KOPT-K1 (cell line): Measurements from ENCODE around the gene XKR8.

Source experiments
- H3K27ac ChIP-seq: fragments of 200-600 bp; sonication (generic); 2 replicates; pipeline ENCODE4 v1.5.1; 2016; ENCODE audit warnings: antibody characterized with exemption, mild to moderate bottlenecking, low read depth, low read length; ENCODE audit not compliant: poor library complexity, severe bottlenecking
- H3K36me3 ChIP-seq: fragments of 200-600 bp; sonication (generic); 2 replicates; pipeline ENCODE4 v1.5.1; 2017; ENCODE audit warnings: antibody characterized with exemption, mild to moderate bottlenecking, low read length, moderate library complexity; ENCODE audit not compliant: insufficient read depth
- H3K9me3 ChIP-seq: fragments of 200-600 bp; sonication (generic); 2 replicates; pipeline ENCODE4 v1.5.1; 2017; ENCODE audit warnings: antibody characterized with exemption, low read length, mild to moderate bottlenecking; ENCODE audit not compliant: insufficient read depth, poor library complexity, severe bottlenecking

Gene XKR8

GRCh38 chr1:27941671-27942540 is 17.9 kb upstream of the XKR8 start:
- H3K27ac ChIP-seq = no peak overlapping the region
- H3K9me3 ChIP-seq = no peaks in the 10 kb centered on the region
- no peaks in the 10 kb centered on the region for H3K36me3 ChIP-seq

- no peak overlapping the region for H3K27ac ChIP-seq
- H3K36me3 ChIP-seq = no peaks in the 10 kb centered on the region
- H3K9me3 ChIP-seq = no peaks in the 10 kb centered on the region
Measured at GRCh38 chr1:27945020-27945419, 14.8 kb upstream of the XKR8 start.

- H3K27ac ChIP-seq = no peak overlapping the region
- H3K36me3 ChIP-seq = no peaks in the 10 kb centered on the region
- no peaks in the 10 kb centered on the region for H3K9me3 ChIP-seq
Measured at GRCh38 chr1:27949027-27949426, 10.7 kb upstream of the XKR8 start.

- Histone ChIP-seq H3K36me3 (no peaks in the 10 kb centered on the region), H3K27ac (no peak overlapping the region), H3K9me3 (no peaks in the 10 kb centered on the region)
Measured at GRCh38 chr1:27951396-27951795, 8.4 kb upstream of the XKR8 start.

- Histone ChIP-seq H3K9me3 (no peaks in the 10 kb centered on the region), H3K27ac (no peak overlapping the region), H3K36me3 (no peaks in the 10 kb centered on the region)
Measured at GRCh38 chr1:27952147-27952546, 7.6 kb upstream of the XKR8 start.

- Histone ChIP-seq H3K36me3 (no peaks in the 10 kb centered on the region), H3K9me3 (no peaks in the 10 kb centered on the region), H3K27ac (no peak overlapping the region)
Measured at GRCh38 chr1:27954186-27954585, 5.6 kb upstream of the XKR8 start.

GRCh38 chr1:27955076-27955475 is 4.7 kb upstream of the XKR8 start:
- Histone ChIP-seq H3K36me3 (no peaks in the 10 kb centered on the region), H3K9me3 (no peaks in the 10 kb centered on the region), H3K27ac (no peak overlapping the region)

- no peaks in the 10 kb centered on the region for H3K9me3 ChIP-seq
- no peaks in the 10 kb centered on the region for H3K36me3 ChIP-seq
- no peak overlapping the region for H3K27ac ChIP-seq
Measured at GRCh38 chr1:27956761-27957160, 3.0 kb upstream of the XKR8 start.

- Histone ChIP-seq H3K27ac (no peak overlapping the region), H3K9me3 (no peaks in the 10 kb centered on the region), H3K36me3 (no peaks in the 10 kb centered on the region)
Measured at GRCh38 chr1:27957655-27958054, 2.1 kb upstream of the XKR8 start.

GRCh38 chr1:27958513-27958912 is 1.3 kb upstream of the XKR8 start:
- Histone ChIP-seq H3K36me3 (peaks cover 3% of the 10 kb centered on the region; the same call in 1 of the 2 replicates), H3K9me3 (no peaks in the 10 kb centered on the region), H3K27ac (no peak overlapping the region)

GRCh38 chr1:27960762-27961645 is 1.2 kb downstream of the XKR8 start:
- H3K27ac ChIP-seq = no peak overlapping the region
- peaks cover 22% of the 10 kb centered on the region; the same call in 1 of the 2 replicates for H3K36me3 ChIP-seq
- no peaks in the 10 kb centered on the region for H3K9me3 ChIP-seq

GRCh38 chr1:27961646-27962221 is 2.0 kb downstream of the XKR8 start:
- peaks cover 28% of the 10 kb centered on the region; the same call in 1 of the 2 replicates for H3K36me3 ChIP-seq
- no peaks in the 10 kb centered on the region for H3K9me3 ChIP-seq

GRCh38 chr1:27963393-27963792 is 3.6 kb downstream of the XKR8 start:
- Histone ChIP-seq H3K36me3 (peaks cover 45% of the 10 kb centered on the region), H3K27ac (no peak overlapping the region), H3K9me3 (no peaks in the 10 kb centered on the region)

More at GRCh38 chr1:27961646-27962221, 2.0 kb downstream of the XKR8 start:
- H3K27ac ChIP-seq = no peak overlapping the region

- Histone ChIP-seq H3K9me3 (no peaks in the 10 kb centered on the region), H3K27ac (no peak overlapping the region), H3K36me3 (peaks cover 68% of the 10 kb centered on the region)
Measured at GRCh38 chr1:27966402-27967105, 6.8 kb downstream of the XKR8 start.
